C4-2B (cell line): ENCODE data around the gene WDR53.

ENCODE experiments used
- CTCF ChIP-seq: fragments of 450-650 bp; conservative IDR thresholded peaks from 2 replicates; pipeline ENCODE4 v1.5.1; 2017; ENCODE audit warnings: mild to moderate bottlenecking
- ZFX ChIP-seq: fragments of 450-650 bp; IDR thresholded peaks from 2 replicates; pipeline ENCODE4 v1.6.1; 2017

- no peak for TF ChIP-seq CTCF
- no peak for TF ChIP-seq ZFX
Measured at GRCh38 chr3:196599734-196600128, 31.4 kb upstream of the WDR53 start.
